Activated CD4-positive, CD25-positive, alpha-beta regulatory T cell treated with anti-CD3 and anti-CD28 coated beads, Interleukin-2, amount 50 U/mL, for 24 hours (primary cell): Measurements from ENCODE around the gene JOSD2.

Experiments used
- ATAC-seq, 2 donors: fragments of 150-1000 bp; cut with Tn5 transposase; one replicate each; pipeline ENCODE4 v1.10.0; 2021; ENCODE audit warnings: mild to moderate bottlenecking in 1 of 2, moderate library complexity in 1 of 2

The JOSD2 gene

GRCh38 chr19:50512999-50513745 is 2.2 kb upstream of the JOSD2 start:
- ATAC-seq, result no peak

- ATAC-seq, result no peak
Observed at GRCh38 chr19:50512112-50512998, 1.4 kb upstream of the JOSD2 start.

DNA sequence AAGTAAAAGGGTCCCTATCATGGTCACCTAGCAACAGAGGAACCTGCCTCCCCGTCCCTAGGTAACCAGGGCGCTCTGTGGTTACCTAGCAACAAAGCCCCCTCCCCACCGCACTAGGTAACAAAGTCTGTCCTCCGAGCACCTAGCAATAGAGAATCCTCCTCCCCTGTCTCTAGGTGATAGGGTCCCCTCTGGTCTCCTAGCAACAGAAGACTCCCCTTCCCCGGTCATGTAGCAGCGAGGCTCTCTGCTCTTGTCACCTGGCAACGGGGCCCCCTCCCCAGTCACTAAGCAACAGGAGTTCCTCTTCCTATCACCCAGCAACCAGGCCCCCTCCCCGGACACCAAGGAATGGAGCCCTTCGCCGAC is 307 bp downstream of the JOSD2 start:
- ATAC-seq, result no peak

- no peak for ATAC-seq
Observed at GRCh38 chr19:50510121-50510670, 795 bp downstream of the JOSD2 start.

DNA sequence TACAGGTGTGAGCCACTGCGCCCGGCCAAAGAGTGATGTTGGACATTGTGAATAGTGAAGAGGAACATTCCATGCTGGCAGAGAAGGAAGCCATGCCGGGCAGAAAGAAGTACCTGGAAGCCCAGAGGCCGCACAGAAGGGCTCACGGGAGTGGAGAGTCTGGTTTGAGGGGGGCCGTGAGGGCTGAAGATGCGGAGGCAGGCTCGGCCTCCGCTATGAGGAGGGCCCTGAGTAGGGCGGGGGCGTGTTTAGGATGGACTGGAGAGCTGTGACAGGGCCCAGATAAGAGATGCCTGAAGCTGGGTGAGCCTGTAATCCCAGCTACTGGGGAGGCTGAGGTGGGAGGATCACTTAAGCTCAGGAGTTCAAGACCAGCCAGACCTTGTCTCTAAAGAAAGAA is 1.6 kb downstream of the JOSD2 start:
- no peak for ATAC-seq

DNA sequence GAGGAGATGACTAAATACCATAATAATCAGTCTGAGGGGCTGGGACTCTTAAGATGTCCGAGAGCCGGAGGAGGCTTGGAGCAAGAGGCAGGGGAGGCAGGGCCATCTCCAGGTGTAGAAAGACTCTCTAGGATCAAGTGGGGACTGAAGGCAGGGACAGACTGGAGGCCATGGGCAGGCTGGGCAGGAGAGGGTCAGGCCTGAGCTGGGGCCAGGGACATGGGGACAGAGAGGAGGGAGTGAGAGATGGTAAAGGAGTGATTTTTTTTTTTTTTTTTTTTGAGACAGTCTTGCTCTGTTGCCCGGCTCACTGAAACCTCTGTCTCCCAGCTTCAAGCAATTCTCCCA is 2.2 kb downstream of the JOSD2 start:
- ATAC-seq, result no peak

DNA sequence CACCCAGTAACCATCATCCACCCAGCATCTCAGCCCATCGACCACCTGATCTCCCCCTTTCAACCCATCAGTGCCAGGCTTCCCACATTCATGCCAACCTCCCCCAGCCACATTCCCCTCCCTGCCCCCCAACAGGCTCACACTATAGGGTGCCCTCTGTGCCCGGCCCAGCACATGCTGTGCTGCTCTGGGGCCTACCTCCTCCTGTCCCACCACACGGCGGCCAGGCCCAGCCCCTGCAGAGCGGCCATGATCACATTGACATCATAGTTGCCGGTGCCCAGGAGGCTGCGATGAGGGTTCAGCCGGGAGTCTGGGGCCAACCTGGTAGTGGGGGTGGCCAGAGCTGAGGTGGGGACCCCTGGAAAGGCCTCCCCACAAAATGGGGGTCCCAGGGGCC is 3.6 kb downstream of the JOSD2 start:
- no peak for ATAC-seq

DNA sequence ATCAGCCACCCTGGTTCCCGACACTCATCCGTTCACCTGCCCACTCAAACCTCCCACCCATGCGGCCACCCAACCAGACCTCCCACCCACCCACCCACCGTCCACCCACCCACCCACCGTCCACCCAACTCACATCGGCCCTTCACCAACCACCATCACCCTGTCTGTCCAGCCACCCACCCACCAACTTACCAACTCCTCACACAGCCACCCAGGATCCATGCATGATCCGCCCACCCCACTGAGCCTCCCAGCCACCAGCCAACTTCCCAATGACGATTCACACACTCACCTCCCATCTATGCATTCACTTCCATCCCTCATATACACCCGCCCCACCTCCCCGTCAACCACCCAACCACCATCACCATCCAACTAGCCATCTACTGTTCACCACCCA is 4.3 kb downstream of the JOSD2 start:
- ATAC-seq, result no peak

GRCh38 chr19:50505856-50506611 is 5.0 kb downstream of the JOSD2 start:
- no peak for ATAC-seq

- no peak for ATAC-seq
Observed at GRCh38 chr19:50501568-50502475, 9.2 kb downstream of the JOSD2 start.

GRCh38 chr19:50501186-50501567 is 9.8 kb downstream of the JOSD2 start:
- ATAC-seq, result no peak

GRCh38 chr19:50500753-50501151 is 10.2 kb downstream of the JOSD2 start:
- no peak for ATAC-seq

DNA sequence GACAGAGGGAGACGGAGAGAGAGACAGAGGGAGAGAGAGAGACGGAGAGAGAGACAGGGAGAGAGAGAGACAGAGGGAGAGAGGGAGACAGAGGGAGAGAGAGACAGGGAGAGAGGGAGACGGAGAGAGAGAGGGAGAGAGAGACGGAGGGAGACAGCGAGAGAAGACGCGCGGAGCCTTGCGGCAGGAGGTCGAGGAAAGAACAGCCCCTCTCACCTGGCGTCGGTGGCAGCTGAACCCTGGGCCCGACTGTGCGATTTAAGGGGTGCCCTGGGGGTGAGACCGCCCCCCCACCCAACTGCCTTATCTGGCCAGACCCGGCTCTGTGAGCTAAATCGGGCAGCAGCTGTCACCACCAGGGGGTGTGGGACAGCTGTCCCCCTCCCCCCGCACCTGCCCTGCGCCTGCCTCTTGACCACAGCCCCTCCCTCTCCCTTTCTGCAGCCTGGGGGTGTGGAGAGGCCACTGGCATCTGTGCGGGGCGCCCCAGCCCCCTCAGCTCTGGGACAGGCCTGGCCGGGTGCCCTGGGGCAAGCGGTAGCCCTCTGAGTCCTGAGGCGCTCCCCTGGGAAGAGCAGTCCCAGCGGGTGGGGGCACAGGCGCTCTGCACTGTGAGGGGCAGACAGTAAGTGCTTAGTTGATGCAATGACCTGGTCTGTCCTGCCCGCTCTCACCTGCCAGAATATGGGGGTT is 10.8 kb downstream of the JOSD2 start:
- no peak for ATAC-seq

GRCh38 chr19:50498219-50499056 is 12.6 kb downstream of the JOSD2 start:
- no peak for ATAC-seq

DNA sequence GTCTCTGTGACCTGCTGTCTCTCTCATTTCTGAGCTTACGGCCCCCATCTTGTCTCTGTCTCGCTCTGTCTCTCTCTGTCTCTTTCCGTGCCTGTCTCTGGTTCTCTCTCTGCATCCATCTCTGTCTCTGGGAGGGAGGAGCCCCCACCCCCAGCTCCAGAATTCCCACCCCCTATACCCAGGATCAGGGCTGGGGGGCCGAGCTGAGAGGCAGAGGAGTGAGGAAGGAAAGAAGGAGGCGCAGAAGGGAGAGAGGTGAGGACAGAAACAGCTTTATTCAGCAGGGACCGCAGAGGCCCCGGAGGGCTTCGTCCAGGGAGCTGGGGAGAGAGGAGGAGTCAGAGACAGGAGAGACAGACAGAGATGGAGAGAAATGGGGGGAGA is 14.0 kb downstream of the JOSD2 start:
- ATAC-seq, result no peak

DNA sequence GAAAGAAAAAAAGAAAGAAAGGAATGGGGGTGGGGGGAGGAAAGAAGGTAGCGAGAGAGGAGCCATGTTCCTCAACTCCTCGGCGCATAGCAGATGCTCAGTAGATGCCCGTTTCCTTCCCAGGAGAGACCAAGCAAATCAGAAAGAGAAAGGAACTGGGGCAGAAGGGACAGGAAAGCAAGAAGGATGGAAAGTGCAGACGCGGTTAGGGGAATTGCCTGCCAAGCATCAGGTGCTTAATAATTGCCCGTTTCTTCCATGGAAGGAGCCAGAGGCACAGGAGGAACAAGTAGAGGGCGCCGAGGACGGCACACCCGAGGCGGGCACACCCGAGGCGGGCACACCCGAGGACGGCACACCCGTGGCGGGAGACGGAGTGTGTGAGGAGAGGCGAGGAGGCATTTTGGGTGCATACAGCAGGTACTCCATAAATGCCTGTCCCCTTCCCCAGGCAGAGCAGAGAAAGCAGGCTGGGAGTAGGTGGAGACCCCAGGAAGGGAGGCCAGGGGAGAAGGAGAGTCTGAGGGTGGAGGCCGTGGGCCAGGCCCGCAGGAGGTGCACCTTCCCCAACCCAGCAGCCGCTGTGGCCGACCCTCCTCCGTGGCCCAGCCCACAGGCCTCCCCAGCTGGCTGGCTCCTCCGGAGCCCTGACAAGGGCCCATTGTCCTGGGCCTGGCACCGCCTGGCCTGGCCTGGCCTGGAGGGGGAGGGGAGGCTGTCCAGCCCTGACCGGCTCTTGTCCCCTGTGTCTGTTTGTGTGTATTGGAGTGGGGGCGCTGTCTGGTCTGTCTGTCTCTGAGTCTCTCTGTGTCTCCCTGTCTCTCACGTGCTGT is 14.6 kb downstream of the JOSD2 start:
- no peak for ATAC-seq

GRCh38 chr19:50495020-50495531 is 15.9 kb downstream of the JOSD2 start:
- ATAC-seq, result no peak

DNA sequence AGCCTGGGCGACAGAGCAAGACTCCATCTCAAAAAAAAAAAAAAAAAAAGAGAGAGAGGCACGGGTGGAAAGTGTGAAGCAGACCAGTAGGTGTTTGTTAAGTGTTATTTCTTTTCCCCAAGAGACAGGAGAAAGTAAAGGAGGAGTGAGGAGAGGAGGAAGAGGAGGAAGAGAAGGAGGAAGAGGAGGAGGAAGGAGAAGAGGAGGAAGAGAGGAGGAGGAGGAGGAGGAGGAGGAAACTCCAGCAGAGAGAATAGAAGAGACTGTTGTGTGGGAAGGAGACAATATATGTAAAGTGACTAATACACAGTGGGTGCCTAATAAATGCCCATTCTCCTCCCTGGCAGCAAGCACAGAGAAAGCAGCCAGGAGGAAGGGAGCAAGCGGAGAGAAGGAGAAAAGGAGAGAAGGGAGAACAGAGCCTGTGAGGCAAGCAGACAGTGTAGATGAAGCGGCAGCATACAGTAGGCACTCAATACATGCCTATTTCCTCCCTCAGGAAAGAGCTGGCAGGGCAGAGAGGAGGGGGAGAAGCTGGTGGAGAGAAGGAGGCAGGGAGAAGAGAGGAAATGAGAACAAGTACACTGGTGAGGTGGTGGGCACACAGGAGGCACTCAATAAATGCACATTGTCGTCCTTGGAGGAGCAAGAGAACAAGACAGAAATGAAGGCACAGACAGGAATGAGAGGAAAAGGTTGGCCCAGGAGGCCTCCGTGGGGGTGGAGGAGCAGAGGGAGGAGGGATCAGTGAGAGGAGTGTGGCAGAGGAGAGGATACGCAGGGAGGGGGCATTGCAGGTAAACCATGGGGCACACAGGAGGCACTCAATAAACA is 16.6 kb downstream of the JOSD2 start:
- no peak for ATAC-seq
